ENCODE data around the gene DNAH14. TPM values are rescaled to one million over a fixed set of nuclear protein-coding genes. Genes with fewer than 3 reads are reported as not detected.

The DNAH14 gene
- total and polyA plus RNA-seq, 9 of the 15 experiments (the other 6 are each of a cell fraction or from before 2014, with no cell fraction given) = 58.4 to 142 (median 98.4) TPM

DNA sequence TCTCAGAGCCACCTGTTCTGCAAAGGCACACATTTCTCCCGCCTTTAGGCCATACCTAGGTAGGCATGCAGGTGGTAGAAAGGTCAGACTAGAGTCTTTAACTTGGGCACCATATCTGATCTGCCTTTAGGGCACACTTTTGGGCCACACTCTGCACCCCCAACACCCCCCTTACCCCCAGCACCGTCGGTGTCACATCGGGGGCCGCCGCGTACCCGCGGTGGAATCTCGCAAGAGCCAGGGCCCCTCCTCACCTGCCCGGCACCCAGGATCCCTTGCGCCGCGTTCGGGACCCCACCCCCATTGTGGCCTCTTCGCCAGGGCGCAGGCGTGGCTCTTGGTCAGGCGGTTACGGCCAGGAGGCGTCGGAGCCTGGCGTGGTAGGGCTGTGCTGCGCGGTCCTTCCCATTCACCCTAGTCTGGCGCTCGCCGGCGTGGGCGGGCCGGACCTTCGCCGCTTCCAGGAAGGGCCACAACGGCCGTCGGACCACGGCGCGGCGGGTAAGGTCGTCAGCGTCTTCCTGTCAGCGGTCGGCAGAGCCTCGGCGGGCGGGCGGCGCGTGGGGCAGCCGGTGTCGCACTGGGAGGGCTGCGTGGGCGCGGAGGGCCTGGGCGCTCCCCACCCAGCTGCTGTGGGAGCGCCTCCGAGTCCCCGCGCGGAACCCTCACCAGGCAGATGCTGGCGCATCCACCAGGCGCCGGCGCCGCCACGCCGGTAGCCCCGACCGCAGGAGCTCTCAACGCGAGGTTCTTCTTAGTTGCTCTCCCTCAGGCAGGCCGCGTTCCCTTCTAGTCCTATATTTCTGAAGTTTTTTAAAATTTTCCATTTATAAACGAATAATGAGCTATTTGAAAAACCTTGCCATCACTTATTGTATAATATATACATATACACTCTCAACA lies at the start of gene DNAH14 (continued):
- TF ChIP-seq RBM17 (IDR thresholded peaks at IDR 0.05; ENCODE audit: borderline replicate concordance, low read depth, low read length) = no peak
- TF ChIP-seq FOXJ2 (tag; IDR thresholded peaks at IDR 0.05) = no peak
- no peak for TF ChIP-seq PTRF (tag; IDR thresholded peaks at IDR 0.05)
- peak; percentile 77 for TF ChIP-seq POLR2AphosphoS5 (IDR thresholded peaks at IDR 0.05; ENCODE audit: control insufficient read depth, insufficient read depth, low read depth, low read length)
- TF ChIP-seq, protein P1, sequence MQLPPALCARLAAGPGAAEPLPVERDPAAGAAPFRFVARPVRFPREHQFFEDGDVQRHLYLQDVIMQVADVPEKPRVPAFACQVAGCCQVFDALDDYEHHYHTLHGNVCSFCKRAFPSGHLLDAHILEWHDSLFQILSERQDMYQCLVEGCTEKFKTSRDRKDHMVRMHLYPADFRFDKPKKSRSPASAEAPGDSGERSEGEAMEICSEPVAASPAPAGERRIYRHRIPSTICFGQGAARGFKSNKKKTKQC (CRISPR knock-in tag; IDR thresholded peaks at IDR 0.05) = peak; percentile 97
- TF ChIP-seq RBM39 (optimal IDR thresholded peaks at IDR 0.05; ENCODE audit: low read depth, low read length) = no peak
- TF ChIP-seq CXXC5 (CRISPR knock-in tag; IDR thresholded peaks at IDR 0.05) = peak; percentile 97
- no peak; the same call in 1 of the 2 replicates for TF ChIP-seq KDM2B (CRISPR knock-in tag; IDR thresholded peaks at IDR 0.05)
- TF ChIP-seq, protein P2, sequence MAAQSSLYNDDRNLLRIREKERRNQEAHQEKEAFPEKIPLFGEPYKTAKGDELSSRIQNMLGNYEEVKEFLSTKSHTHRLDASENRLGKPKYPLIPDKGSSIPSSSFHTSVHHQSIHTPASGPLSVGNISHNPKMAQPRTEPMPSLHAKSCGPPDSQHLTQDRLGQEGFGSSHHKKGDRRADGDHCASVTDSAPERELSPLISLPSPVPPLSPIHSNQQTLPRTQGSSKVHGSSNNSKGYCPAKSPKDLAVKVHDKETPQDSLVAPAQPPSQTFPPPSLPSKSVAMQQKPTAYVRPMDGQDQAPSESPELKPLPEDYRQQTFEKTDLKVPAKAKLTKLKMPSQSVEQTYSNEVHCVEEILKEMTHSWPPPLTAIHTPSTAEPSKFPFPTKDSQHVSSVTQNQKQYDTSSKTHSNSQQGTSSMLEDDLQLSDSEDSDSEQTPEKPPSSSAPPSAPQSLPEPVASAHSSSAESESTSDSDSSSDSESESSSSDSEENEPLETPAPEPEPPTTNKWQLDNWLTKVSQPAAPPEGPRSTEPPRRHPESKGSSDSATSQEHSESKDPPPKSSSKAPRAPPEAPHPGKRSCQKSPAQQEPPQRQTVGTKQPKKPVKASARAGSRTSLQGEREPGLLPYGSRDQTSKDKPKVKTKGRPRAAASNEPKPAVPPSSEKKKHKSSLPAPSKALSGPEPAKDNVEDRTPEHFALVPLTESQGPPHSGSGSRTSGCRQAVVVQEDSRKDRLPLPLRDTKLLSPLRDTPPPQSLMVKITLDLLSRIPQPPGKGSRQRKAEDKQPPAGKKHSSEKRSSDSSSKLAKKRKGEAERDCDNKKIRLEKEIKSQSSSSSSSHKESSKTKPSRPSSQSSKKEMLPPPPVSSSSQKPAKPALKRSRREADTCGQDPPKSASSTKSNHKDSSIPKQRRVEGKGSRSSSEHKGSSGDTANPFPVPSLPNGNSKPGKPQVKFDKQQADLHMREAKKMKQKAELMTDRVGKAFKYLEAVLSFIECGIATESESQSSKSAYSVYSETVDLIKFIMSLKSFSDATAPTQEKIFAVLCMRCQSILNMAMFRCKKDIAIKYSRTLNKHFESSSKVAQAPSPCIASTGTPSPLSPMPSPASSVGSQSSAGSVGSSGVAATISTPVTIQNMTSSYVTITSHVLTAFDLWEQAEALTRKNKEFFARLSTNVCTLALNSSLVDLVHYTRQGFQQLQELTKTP (IDR thresholded peaks at IDR 0.05; ENCODE audit: low read depth in 1 of 2, partially characterized antibody in 2 of 2) = peak in 1 of 2 experiments; percentile 37
- TF ChIP-seq ZBTB17 (CRISPR knock-in tag; IDR thresholded peaks at IDR 0.05) = peak; percentile 82; the same call in 1 of the 2 replicates
- TF ChIP-seq FOS (IDR thresholded peaks at IDR 0.05; ENCODE audit: extremely low read depth, insufficient read length) = no peak
- no peak for TF ChIP-seq CHD1 (IDR thresholded peaks at IDR 0.05; ENCODE audit: low read length)
- TF ChIP-seq, protein P3, sequence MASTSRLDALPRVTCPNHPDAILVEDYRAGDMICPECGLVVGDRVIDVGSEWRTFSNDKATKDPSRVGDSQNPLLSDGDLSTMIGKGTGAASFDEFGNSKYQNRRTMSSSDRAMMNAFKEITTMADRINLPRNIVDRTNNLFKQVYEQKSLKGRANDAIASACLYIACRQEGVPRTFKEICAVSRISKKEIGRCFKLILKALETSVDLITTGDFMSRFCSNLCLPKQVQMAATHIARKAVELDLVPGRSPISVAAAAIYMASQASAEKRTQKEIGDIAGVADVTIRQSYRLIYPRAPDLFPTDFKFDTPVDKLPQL (IDR thresholded peaks at IDR 0.05; ENCODE audit: extremely low read depth, insufficient read length) = no peak
- TF ChIP-seq, protein P4, sequence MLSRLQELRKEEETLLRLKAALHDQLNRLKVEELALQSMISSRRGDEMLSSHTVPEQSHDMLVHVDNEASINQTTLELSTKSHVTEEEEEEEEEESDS (CRISPR knock-in tag; IDR thresholded peaks at IDR 0.05) = no peak
- no peak for TF ChIP-seq MEF2A (IDR thresholded peaks at IDR 0.05; ENCODE audit: control insufficient read depth, low read depth, low read length)
- TF ChIP-seq RAD21 (CRISPR knock-in tag; conservative IDR thresholded peaks at IDR 0.05 in 1 of 2, IDR thresholded peaks at IDR 0.05 in 1 of 2) = 0 out of 4 replicates have a peak, but pooled peaks of 1 of the 2 experiments have one; percentile 6
- TF ChIP-seq, protein P5, sequence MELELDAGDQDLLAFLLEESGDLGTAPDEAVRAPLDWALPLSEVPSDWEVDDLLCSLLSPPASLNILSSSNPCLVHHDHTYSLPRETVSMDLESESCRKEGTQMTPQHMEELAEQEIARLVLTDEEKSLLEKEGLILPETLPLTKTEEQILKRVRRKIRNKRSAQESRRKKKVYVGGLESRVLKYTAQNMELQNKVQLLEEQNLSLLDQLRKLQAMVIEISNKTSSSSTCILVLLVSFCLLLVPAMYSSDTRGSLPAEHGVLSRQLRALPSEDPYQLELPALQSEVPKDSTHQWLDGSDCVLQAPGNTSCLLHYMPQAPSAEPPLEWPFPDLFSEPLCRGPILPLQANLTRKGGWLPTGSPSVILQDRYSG (tag; conservative IDR thresholded peaks at IDR 0.05; ENCODE audit: low read depth) = no peak
- TF ChIP-seq GATAD2B (IDR thresholded peaks at IDR 0.05; ENCODE audit: borderline replicate concordance) = no peak; the same call in 1 of the 2 replicates

Measured in K562 (cell line).